PFSK-1 (cell line): ENCODE results near the gene RBFOX1.

ENCODE experiments used
- FOXP2 ChIP-seq: optimal IDR thresholded peaks from 2 replicates; pipeline ENCODE3; 2011; ENCODE audit warnings: borderline replicate concordance, control low read depth, inconsistent platforms; ENCODE audit not compliant: insufficient read depth; ENCODE audit errors: extremely low read length, extremely low read depth
- POLR2AphosphoS5 ChIP-seq: IDR thresholded peaks from 2 replicates; pipeline ENCODE4 v1.6.1; 2012; ENCODE audit warnings: low read depth, mild to moderate bottlenecking, control low read depth, low read length, moderate library complexity
- SIN3A ChIP-seq: IDR thresholded peaks from 2 replicates; pipeline ENCODE4 v1.6.1; 2012; ENCODE audit warnings: mild to moderate bottlenecking, low read length, moderate library complexity, borderline replicate concordance; ENCODE audit not compliant: insufficient read depth
- TAF1 ChIP-seq: IDR thresholded peaks from 2 replicates; pipeline ENCODE4 v1.6.1; 2012; ENCODE audit warnings: low read length, control low read depth, borderline replicate concordance; ENCODE audit not compliant: insufficient read depth
- TF ChIP-seq, protein P1 (sequence below), 2 experiments: IDR thresholded peaks; 2 replicates each; pipeline versions ENCODE4 v1.6.1 to v1.8.0; 2011 to 2012; ENCODE audit warnings: low read depth in 2 of 2, low read length in 2 of 2, control low read depth in 1 of 2, inconsistent platforms in 1 of 2, mild to moderate bottlenecking in 1 of 2, moderate library complexity in 1 of 2; ENCODE audit not compliant: insufficient read depth in 1 of 2

RBFOX1 gene

DNA sequence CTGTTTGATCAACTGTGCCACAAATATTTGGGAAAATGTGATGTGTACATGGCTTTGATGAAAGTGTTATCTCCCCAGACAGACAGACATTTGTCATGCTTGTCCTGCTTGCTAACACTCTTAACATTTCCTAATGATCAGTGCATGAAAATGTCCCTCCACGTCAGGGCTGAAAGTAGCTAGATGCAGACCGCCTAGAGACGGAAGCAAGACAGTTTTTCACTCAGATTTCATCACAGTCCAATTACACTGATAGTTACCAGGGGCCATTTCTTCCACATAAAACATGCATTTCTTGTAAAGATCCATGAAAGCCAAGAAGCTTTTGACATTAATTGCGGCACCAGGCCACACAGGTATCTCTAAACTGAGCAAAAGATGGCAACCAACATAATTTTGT is 347.7 kb downstream of the RBFOX1 start:
- TF ChIP-seq SIN3A: no peak

DNA sequence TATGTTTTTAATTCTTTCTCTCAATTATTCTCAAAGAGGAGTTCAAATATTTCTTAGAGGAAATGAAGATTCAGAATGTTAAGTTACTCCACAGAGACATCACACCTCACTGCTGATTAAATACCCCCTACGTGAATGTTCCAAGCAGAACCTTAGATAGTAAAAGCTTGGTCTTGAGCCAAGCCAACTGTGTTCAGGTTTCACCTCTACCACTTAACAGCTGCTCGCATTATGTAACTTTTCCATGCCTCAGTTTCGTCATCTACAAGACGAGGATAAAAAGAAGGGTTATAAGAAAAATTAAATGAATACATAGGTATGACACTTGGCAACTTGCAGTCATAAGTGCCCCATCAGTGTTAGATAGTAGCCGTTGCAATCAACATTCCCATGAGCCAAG is 356.2 kb downstream of the RBFOX1 start:
- no peak for TF ChIP-seq SIN3A
- TF ChIP-seq TAF1: no peak
- no peak for TF ChIP-seq FOXP2
- TF ChIP-seq, protein P1, sequence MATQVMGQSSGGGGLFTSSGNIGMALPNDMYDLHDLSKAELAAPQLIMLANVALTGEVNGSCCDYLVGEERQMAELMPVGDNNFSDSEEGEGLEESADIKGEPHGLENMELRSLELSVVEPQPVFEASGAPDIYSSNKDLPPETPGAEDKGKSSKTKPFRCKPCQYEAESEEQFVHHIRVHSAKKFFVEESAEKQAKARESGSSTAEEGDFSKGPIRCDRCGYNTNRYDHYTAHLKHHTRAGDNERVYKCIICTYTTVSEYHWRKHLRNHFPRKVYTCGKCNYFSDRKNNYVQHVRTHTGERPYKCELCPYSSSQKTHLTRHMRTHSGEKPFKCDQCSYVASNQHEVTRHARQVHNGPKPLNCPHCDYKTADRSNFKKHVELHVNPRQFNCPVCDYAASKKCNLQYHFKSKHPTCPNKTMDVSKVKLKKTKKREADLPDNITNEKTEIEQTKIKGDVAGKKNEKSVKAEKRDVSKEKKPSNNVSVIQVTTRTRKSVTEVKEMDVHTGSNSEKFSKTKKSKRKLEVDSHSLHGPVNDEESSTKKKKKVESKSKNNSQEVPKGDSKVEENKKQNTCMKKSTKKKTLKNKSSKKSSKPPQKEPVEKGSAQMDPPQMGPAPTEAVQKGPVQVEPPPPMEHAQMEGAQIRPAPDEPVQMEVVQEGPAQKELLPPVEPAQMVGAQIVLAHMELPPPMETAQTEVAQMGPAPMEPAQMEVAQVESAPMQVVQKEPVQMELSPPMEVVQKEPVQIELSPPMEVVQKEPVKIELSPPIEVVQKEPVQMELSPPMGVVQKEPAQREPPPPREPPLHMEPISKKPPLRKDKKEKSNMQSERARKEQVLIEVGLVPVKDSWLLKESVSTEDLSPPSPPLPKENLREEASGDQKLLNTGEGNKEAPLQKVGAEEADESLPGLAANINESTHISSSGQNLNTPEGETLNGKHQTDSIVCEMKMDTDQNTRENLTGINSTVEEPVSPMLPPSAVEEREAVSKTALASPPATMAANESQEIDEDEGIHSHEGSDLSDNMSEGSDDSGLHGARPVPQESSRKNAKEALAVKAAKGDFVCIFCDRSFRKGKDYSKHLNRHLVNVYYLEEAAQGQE (IDR thresholded peaks at IDR 0.05; ENCODE audit: insufficient read depth in 1 of 2, low read depth in 2 of 2, low read length in 2 of 2): no peak
- TF ChIP-seq POLR2AphosphoS5: no peak

DNA sequence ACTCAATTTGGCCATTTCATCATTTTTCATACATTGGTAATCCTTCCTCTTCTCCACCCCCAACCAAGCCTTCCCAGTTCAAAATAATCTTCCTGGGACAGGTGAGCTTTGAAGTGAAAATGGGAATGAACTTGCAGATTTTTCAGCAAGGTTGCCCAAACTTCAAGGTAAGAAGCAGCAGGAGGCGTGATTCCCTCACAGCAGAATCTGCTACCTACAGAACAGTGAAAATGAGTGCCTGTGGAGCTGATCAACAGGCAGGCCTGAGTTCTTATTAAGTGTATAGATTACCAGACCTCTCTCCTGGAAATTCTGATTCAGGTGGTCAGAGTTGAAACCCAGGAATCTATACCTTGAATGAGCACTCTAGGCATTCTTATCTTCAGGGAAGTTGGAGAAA is 356.6 kb downstream of the RBFOX1 start:
- TF ChIP-seq POLR2AphosphoS5 (no peak), FOXP2 (no peak), TAF1 (no peak), SIN3A (no peak)
- TF ChIP-seq, protein P1 (IDR thresholded peaks at IDR 0.05; ENCODE audit: insufficient read depth in 1 of 2, low read depth in 2 of 2, low read length in 2 of 2): no peak

DNA sequence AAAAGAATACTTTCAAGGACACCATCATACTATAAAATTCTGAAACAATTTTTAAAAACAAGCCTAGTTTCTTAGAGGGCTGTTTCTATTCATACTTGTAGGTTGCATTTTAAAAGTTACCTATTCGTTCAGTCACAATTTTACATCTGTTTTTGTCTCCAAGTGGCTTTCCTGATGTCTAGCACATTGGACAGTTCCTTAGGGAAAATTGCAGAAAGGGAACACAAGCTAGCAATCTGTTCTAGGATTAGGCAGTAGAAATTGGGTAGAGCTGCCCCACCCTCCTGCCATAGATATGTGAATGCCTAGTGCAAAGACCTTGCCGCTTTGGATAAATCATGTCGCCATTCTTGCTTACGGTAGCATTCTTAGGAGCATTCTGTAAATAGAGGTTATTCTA is 358.9 kb downstream of the RBFOX1 start:
- no peak for TF ChIP-seq FOXP2
- TF ChIP-seq SIN3A: no peak
- TF ChIP-seq, protein P1 (IDR thresholded peaks at IDR 0.05; ENCODE audit: insufficient read depth in 1 of 2, low read depth in 2 of 2, low read length in 2 of 2): 0 out of 4 replicates have a peak, but pooled peaks of 1 of the 2 experiments have one; percentile 63

DNA sequence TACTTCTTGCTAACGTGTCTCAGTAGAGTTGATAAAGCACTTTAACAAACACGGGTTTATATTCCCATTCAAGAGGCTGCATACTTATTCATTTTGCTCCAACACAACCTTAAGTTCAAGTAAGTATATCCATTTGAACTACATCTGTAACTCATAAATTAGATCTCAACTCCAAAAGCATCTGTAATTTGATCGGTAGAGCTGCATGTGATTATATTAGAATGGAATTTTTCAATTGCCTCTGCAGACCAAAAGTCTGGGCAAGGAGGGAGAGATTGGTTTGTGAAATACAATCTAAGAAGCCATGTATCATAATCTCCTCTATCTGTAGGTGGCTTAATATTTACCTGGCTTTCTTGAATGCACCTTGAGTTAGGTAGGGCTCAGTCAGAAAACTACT is 371.0 kb downstream of the RBFOX1 start:
- TF ChIP-seq FOXP2 (no peak), TAF1 (no peak), POLR2AphosphoS5 (no peak), SIN3A (no peak)
- TF ChIP-seq, protein P1 (IDR thresholded peaks at IDR 0.05; ENCODE audit: insufficient read depth in 1 of 2, low read depth in 2 of 2, low read length in 2 of 2): no peak

DNA sequence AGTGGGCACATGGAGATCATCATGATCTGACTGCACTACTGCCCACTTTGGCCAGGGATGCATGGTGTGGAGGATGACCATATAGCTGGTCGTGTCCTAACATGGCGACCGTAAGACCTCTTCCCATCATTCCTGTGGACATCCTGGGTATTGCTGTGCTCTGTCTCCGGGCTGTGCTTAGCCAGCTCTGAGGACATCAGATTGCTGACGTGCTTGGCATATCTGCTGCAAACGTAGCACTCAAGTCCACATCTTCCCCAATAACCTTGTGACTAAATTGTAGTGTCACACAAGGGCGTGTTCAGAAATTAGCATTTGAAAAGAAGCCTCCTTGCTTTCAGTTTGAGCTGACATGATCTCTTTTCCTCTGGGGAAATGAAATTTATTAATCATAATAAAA is 373.2 kb downstream of the RBFOX1 start:
- TF ChIP-seq, protein P1 (IDR thresholded peaks at IDR 0.05; ENCODE audit: insufficient read depth in 1 of 2, low read depth in 2 of 2, low read length in 2 of 2): no peak
- TF ChIP-seq SIN3A: no peak
- no peak for TF ChIP-seq TAF1
- no peak for TF ChIP-seq FOXP2
- TF ChIP-seq POLR2AphosphoS5: no peak
